C4-2B (cell line): ENCODE results near the gene EMP2.

Experiments used
- H3K27ac ChIP-seq: fragments of 450-650 bp; 2 replicates; pipeline ENCODE4 v1.5.1; 2017
- CTCF ChIP-seq: fragments of 450-650 bp; conservative IDR thresholded peaks from 2 replicates; pipeline ENCODE4 v1.5.1; 2017; ENCODE audit warnings: mild to moderate bottlenecking
- ZFX ChIP-seq: fragments of 450-650 bp; IDR thresholded peaks from 2 replicates; pipeline ENCODE4 v1.6.1; 2017

Gene EMP2

GRCh38 chr16:10620120-10620519 lies 39.7 kb upstream of the EMP2 start:
- H3K27ac ChIP-seq: no peak overlapping the region
- TF ChIP-seq ZFX (no peak), CTCF (no peak)

GRCh38 chr16:10619271-10619849 lies 39.0 kb upstream of the EMP2 start:
- no peak overlapping the region for H3K27ac ChIP-seq
- no peak for TF ChIP-seq CTCF
- TF ChIP-seq ZFX: no peak

DNA sequence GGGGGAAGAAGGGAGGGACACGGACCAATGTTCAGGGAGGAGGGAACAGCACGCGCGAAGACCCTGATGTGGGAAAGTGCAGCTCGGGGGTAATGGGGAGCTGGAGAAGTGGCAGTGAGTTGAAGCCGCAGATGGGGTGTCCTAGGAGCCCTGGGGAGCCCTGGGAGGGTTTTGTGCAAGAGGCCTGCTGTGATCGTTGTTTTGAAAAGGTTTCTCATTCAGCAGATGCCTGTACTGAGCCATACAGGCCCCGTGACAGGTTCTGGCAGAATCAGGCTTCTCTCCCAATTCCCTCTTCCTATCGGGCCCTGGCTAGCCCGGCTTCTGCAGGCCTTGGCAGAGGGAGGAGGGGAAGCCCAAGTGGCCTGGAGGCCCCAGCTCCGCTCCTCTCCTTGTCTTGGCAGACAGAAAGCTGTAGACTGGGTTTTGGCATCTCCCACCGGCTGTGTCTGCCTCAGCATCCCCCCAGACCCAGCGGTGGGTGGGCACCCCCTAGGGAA lies 38.4 kb upstream of the EMP2 start:
- no peak overlapping the region for H3K27ac ChIP-seq
- TF ChIP-seq ZFX (no peak), CTCF (no peak)

DNA sequence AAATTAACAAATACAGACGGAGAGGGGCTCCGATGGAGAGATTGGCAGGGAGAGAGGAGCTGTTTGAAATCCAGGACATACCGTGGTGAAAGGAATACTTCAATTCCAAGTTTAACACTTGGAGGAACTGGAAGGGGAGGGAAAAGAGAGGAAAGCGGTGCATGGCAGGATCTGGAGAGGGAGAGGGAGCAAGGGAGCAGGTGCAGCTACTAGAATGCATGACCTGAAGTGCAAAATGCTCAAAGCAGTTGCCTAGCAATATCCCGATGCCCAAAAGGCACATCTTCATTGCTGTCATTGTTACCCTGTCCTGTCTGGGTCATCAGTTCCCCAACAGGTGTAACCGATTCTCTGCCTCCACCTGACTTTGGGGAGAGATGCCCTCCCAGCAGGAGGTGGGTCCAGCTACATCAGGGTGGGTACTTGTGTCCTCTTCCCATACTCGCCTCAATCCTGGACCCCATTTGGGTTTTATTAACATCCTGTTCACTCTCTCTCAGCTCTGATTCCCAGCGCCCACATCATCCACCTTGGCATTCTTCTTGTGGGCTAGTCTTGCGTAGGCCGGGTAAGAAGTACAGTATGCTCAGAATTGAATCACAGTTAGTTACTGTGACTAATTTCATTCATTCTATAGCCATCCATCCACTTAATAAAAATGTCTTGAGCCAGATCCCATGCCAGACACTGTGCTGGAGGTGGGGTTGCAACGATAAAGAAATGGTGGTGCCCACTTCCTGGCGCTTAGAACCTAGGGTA lies 37.4 kb upstream of the EMP2 start:
- no peak overlapping the region; the same call in 1 of the 2 replicates for H3K27ac ChIP-seq

GRCh38 chr16:10616756-10617640 lies 36.6 kb upstream of the EMP2 start:
- H3K27ac ChIP-seq: no peak overlapping the region; the same call in 1 of the 2 replicates
- no peak for TF ChIP-seq CTCF
- no peak for TF ChIP-seq ZFX

More for the DNA sequence above, 37.4 kb upstream of the EMP2 start:
- TF ChIP-seq ZFX: no peak
- TF ChIP-seq CTCF: no peak

- TF ChIP-seq CTCF: no peak
- TF ChIP-seq ZFX: no peak
- H3K27ac ChIP-seq: no peak overlapping the region
Observed at GRCh38 chr16:10616419-10616755, 36.0 kb upstream of the EMP2 start.

DNA sequence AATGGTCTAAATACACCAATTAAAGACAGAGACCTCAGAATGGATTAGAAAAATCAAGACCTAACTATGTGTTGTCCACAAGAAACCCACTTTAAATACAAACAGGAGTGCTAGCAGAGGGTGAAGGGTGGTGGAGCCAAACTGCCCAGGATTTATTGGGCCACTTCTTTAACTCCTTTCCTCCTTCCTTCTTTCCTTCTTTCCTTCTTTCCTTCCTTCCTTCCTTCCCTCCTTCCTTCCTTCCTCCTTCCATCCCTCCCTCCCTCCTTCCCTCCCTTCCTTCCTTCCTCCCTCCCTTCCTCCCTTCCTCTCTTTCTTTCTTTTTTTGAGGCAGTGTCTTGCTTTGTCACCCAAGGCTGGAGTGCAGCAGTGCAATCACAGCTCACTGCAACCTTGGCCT lies 34.3 kb upstream of the EMP2 start:
- H3K27ac ChIP-seq: no peak overlapping the region
- TF ChIP-seq CTCF (no peak), ZFX (no peak)
